ENCODE measurements around the gene ZNF423. TPM values are rescaled to one million over a fixed set of nuclear protein-coding genes. Genes with fewer than 3 reads are reported as not detected.

Gene ZNF423
- total and polyA plus RNA-seq, 2 experiments from 2014 or later = 14.9 to 41.8 TPM

- TF ChIP-seq ZNF462 (CRISPR knock-in tag; IDR thresholded peaks at IDR 0.05) (no peak), EZH2phosphoT487 (IDR thresholded peaks at IDR 0.05; ENCODE audit: unreplicated experiment) (no peak), REST (IDR thresholded peaks at IDR 0.05; ENCODE audit: unreplicated experiment) (no peak), ZNF114 (CRISPR knock-in tag; IDR thresholded peaks at IDR 0.05) (no peak), EZH2 (IDR thresholded peaks at IDR 0.05; ENCODE audit: low read depth, unreplicated experiment) (no peak), STAT1 (IDR thresholded peaks at IDR 0.05; ENCODE audit: unreplicated experiment) (no peak)
These were observed 202.3 kb downstream of the ZNF423 start (continued) for GRCh38 chr16:49653577-49653976.
